Colonic mucosa (tissue), 4 donors: ENCODE measurements around the gene TAGLN2. TPM values are rescaled to one million over a fixed set of nuclear protein-coding genes. Genes with fewer than 3 reads are reported as not detected.

ENCODE experiments used
- DNase-seq: peaks from one replicate; pipeline ENCODE4 v3.0.0-alpha.2; 2020
- H3K27ac ChIP-seq: fragments of 200-600 bp; one replicate; pipeline ENCODE4 v1.8.0; 2021
- H3K27me3 ChIP-seq: fragments of 200-600 bp; one replicate; pipeline ENCODE4 v1.8.0; 2021
- H3K36me3 ChIP-seq: fragments of 200-600 bp; one replicate; pipeline ENCODE4 v1.8.0; 2021
- H3K4me1 ChIP-seq: fragments of 200-600 bp; one replicate; pipeline ENCODE4 v1.8.0; 2021; ENCODE audit warnings: mild to moderate bottlenecking
- H3K4me3 ChIP-seq: fragments of 200-600 bp; one replicate; pipeline ENCODE4 v1.8.0; 2021
- H3K9ac ChIP-seq, 2 donors: one replicate each; pipeline ENCODE4 v1.7.0; 2013; ENCODE audit warnings: control low read depth in 2 of 2, low read depth in 2 of 2, low read length in 2 of 2
- H3K9me3 ChIP-seq: fragments of 200-600 bp; one replicate; pipeline ENCODE4 v1.8.0; 2021
- CTCF ChIP-seq: fragments of 200-600 bp; IDR thresholded peaks from one replicate; pipeline ENCODE4 v1.8.0; 2022; ENCODE audit warnings: antibody characterized with exemption, mild to moderate bottlenecking
- intact Hi-C: fragments of 100-400 bp; cut with DNase I; formaldehyde crosslinking; loops from one replicate; pipeline ENCODE4 v1.14.1; 2022
- total RNA-seq, 2 donors: library from RNA; stranded (reverse); fragmentation: NEBNext Ultra II Directional in 1 of 2; extraction: Animal tissue kit (Norgen Biotek cat#: 25700) in 1 of 2; gene quantifications; one replicate each; pipeline ENCODE4 v1.2.1, GENCODE V29; 2021
- donor health status: healthy.
- donor health status: DM: no; HTN: no; CAD: no.
- donor health status: DM: no; HTN: no; CAD: no.

Gene TAGLN2
- total RNA-seq, 2 donors from 2014 or later, result 354 to 515 TPM

DNA sequence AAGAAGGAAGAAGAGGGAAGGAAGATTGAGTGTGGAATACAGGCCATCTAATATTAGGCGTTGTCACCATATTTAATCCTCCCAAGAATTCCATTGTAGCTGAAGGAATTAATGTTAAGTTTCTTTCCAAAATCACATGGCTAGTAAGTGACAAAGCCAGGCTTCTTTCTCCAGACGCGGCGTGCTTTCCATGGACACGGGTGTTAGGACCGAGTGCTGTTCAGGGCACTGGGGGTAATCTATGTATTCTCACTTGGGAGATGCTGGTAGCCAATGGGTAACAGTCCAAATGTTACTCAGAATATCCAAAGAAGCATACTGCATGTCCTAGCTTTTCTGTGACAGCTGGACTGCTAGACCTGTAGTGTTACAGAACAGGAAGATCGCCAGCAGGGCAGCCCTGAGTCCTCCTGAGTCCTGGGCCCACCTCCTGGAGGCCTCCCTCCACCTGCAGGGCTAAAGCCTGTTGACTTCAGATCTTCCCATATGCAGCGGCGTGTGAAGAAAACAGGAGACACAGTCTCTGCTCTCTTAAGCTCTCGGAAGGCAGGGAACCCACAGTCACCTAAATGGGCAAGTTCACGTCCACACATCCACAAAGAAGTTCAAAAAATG, 14.8 kb upstream of the TAGLN2 start:
- Histone ChIP-seq H3K27me3 (no peaks in the 10 kb centered on the region), H3K4me3 (no peak overlapping the region), H3K9ac (no peak overlapping the region), H3K4me1 (peaks cover 32% of the 10 kb centered on the region), H3K36me3 (no peaks in the 10 kb centered on the region), H3K9me3 (no peaks in the 10 kb centered on the region), H3K27ac (peak overlapping the region; percentile 68)
- intact Hi-C loops, result no loop called here
- no peak for DNase-seq
- TF ChIP-seq CTCF, result no peak

DNA sequence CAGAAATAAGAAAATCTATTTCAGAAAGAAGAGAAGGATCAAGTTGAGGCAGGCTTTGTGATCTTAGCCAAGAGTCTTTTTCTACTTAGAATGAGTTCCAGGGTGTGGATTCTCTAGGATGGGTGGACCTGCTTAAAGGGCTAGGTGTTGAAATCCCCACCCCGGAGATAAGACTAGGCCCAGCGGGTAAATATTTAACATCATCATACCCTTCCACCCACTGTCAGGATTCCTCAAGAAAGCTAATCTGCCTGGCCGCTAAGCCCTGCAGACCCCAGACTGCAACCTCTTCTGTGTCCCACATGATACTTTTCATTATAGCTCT, 14.3 kb upstream of the TAGLN2 start:
- Histone ChIP-seq H3K4me1 (peaks cover 32% of the 10 kb centered on the region), H3K27ac (peak overlapping the region; percentile 68), H3K9me3 (no peaks in the 10 kb centered on the region), H3K9ac (peak overlapping the region; percentile 30 to 67), H3K27me3 (no peaks in the 10 kb centered on the region), H3K4me3 (no peak overlapping the region), H3K36me3 (no peaks in the 10 kb centered on the region)
- no peak for TF ChIP-seq CTCF
- DNase-seq, result peak; percentile 60
- intact Hi-C loops, result loop anchor here (5.0 kb wide), 1 partner anchor 47 kb away; no protein-coding TSS in a partner anchor

- no peak for TF ChIP-seq CTCF
- intact Hi-C loops, result loop anchor here (5.0 kb wide), 1 partner anchor 47 kb away; no protein-coding TSS in a partner anchor
- Histone ChIP-seq H3K27ac (peak overlapping the region; percentile 68), H3K9ac (peak overlapping the region; percentile 30 to 67), H3K4me1 (peaks cover 32% of the 10 kb centered on the region), H3K9me3 (no peaks in the 10 kb centered on the region), H3K36me3 (no peaks in the 10 kb centered on the region), H3K4me3 (no peak overlapping the region), H3K27me3 (no peaks in the 10 kb centered on the region)
- no peak for DNase-seq
These were observed 13.8 kb upstream of the TAGLN2 start for GRCh38 chr1:159938905-159939677.

DNA sequence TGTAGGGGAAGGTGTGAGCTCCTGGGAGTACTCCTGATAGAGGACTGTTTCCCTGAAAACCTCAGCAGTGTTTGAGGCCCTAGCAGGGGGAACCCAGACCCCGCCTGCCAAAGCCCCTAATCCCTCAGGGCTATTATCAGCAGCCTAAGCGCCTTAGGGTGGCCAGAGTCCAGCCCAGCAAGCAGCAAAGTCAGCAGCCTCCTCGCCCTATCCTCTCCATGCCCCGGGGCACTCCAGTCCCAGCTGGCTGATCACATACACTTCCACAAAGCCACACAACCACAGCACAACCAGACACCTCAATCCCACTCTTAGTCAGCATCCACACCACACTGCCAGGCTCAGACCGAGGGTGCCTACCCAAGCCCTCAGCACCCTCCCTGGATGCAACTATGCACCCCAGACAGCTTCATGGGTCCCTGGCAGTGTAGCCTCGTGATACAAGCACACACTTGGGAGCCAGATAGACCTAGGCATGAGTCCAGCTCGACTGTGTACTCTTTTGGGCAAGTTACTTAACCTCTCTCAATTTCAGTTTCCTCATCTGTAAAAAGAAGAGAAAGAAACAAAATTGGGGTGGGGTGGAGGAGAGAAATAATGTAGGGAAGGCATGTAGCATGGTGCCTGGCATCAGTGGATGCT, 13.0 kb upstream of the TAGLN2 start:
- Histone ChIP-seq H3K9ac (peak overlapping the region; percentile 18 to 66), H3K9me3 (no peaks in the 10 kb centered on the region), H3K4me3 (no peak overlapping the region), H3K27ac (no peak overlapping the region), H3K27me3 (no peaks in the 10 kb centered on the region), H3K36me3 (no peaks in the 10 kb centered on the region), H3K4me1 (peaks cover 32% of the 10 kb centered on the region)
- no peak for DNase-seq
- no peak for TF ChIP-seq CTCF
- intact Hi-C loops, result loop anchor here (5.0 kb wide), 1 partner anchor 46 kb away; no protein-coding TSS in a partner anchor

DNA sequence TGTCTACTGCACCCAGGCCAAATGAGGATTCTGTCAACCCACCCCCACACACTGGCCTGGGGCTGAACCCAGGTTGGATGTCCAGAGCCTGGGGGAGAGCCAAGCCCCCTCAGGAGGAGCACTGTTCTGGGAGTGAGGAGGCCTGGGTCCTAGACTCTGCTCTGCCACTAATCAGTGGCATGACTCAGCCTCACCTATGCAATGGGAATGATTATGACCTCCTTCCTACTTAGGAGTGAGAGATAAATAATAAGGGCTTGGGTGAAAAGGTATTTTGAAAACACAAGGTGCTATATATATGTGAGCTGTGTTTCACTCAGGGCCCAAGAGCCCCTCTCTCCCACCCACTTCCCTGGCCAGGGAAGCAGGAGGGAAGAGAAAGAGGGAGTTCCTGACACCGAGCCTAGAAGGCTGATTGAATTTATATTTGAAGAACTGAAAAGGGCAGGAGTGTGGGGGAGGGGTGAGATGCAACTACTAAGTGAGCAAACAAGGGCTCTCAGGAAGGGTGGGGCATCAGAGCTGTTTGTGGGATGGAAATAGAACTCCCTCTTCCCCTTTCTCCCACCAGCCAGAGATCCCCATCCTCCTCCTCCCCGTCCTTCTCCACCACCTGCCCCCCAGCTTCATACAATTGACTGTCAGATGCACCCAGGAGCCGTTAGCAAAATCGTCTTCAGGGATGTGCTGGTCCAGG, 11.9 kb upstream of the TAGLN2 start:
- DNase-seq, result peak; percentile 74
- Histone ChIP-seq H3K4me3 (no peak overlapping the region), H3K9ac (peak overlapping the region; percentile 66), H3K27me3 (no peaks in the 10 kb centered on the region), H3K27ac (no peak overlapping the region), H3K36me3 (no peaks in the 10 kb centered on the region), H3K9me3 (no peaks in the 10 kb centered on the region), H3K4me1 (peaks cover 32% of the 10 kb centered on the region)
- TF ChIP-seq CTCF, result no peak
- intact Hi-C loops, result loop anchor here (5.0 kb wide), 1 partner anchor 45 kb away; no protein-coding TSS in a partner anchor
